GM19397 (cell line): ENCODE data around the gene CAPN1.
A peak's percentile ranks its signal among the peaks of the same experiment; 100 is the strongest.
"Not testable (repeated sequence)": the region's sequence is repeated elsewhere in the genome, so short reads cannot be mapped to it uniquely, and the experiment has no call there.

ENCODE experiments used
- ATAC-seq: cut with Tn5 transposase; IDR thresholded peaks from one replicate; pipeline ENCODE4 v1.9.1; 2021; ENCODE audit warnings: mild to moderate bottlenecking, moderate library complexity; ENCODE audit not compliant: unreplicated experiment

The CAPN1 gene

GRCh38 chr11:65181569-65182257, at the start of gene CAPN1:
TSS of gene CAPN1 (plus strand) at chr11:65181928. CDS start at chr11:65182702, 774 bp downstream.
- ATAC-seq, result peak; percentile 9

DNA sequence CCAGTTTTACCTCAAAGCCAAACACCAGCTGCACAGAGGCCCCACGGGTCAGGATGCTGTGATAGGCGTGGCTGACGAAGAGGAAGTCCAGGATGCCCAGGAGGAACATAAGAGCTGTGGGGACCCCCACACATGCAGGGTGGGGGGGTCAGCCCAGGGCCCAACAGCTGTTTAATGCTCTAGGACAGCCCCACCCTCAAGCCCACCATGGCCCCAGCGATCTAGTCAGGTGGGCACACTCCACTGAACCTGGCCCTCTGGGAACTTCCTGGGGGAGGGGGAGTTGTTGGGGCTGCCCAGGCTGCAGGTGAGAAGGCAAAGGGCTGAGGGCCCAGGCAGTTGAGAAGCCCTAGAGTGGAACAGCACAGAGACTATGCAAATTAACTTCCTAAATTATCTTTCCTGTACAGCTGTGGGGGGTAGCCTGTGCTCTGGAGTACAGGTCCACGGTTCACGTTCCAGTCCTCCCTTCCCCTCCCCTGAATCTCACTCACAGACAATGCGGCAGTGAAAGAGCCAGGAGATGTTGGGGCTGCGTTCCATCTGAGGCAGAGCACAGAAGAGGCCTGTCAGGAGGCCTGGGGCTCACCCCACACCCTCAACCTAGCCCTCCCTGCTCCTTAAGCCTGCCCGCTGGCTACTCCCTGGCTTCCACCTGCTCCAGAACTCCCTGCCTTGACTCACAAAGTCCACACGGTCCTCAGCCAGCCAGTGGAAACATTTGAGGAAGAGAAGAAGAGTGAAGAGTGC, 49.3 kb upstream of the CAPN1 start:
- ATAC-seq, result peak; percentile 31

GRCh38 chr11:65132988-65133700, 48.6 kb upstream of the CAPN1 start:
- ATAC-seq, result no peak

DNA sequence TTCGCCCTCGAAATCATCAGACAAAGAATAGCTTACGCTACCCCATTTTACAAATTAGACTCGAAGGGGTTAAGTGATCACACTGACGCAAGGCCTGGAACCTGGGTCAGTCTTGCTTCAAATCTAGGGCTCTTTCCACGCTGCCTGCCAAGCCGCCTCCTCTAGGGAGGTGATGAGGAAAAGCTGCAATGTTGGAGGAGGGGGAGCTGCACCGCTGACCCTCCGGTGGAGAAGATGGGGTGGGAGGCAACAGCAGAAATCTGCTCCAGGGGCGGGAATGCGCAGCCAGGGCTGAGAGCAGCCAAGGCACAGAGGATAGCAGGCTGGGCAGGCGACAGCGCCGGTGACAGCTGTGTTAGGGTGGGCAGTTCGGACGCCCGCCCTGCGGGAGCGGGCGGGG, 48.0 kb upstream of the CAPN1 start:
- no peak for ATAC-seq

GRCh38 chr11:65134240-65134951, 47.3 kb upstream of the CAPN1 start, which contains the start of gene SYVN1:
TSS of gene SYVN1 (minus strand) at chr11:65134519. CDS start at chr11:65133601, 918 bp downstream.
- peak; percentile 53 for ATAC-seq

DNA sequence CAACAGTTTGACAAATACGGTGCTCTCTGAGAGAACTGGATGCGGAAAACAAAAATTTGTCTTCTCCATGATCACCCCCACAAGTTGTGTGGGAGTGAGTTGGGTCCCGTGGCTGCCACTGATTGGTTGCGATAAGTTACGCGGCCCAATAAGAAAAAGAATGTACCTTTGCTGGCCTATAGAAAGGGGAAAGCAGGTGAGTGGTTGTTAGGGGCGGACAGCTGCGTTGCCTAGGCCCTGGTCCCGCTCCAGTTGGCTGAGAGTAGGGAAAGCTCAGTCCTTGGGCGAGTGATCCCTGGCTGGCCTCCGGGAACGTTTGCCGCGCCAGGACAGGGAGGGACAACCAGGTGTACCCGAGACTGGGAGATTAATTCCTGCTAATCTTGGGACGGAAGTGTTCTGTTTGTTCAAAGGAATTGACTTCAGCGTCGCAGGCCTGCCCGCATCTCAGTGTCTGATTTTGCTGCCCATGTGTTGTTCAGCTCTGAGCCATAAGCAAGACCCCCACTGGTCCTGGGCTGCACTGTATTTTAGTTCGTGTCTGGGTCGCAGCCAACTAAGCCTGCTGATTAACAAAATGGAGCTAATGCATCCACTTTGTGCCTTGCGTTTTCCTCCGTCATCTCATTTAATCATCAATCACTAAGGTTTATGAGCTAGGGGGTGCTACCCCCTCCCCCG, 46.6 kb upstream of the CAPN1 start:
- ATAC-seq, result peak; percentile 52

DNA sequence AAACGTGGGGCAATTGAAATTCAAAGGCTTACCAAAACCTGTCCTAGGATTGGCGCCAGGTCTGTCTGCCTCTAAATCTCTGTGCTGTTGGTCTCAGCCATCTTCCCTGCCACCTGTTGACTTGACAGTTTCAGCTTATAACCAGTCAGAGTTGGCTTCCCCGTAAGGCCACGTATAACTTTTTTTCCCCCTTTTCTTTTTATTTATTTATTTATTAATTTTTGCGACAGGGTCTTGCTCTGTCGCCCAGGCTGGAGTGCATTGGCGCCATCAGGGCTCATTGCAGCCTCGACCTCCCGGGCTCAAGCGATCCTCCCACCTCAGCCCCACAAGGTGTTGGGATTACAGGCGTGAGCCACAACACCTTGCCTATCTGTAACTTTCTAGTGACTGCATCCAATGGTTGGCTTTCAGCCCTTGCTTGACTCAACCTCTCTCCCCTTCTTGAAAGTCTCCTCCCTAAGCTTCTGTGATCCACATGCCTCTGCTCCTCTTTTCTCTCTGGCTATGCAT, 46.0 kb upstream of the CAPN1 start:
- no peak for ATAC-seq

- no peak for ATAC-seq
These were observed 45.1 kb upstream of the CAPN1 start for GRCh38 chr11:65136515-65137096.

GRCh38 chr11:65141896-65142494, 39.7 kb upstream of the CAPN1 start:
- ATAC-seq, result no peak

DNA sequence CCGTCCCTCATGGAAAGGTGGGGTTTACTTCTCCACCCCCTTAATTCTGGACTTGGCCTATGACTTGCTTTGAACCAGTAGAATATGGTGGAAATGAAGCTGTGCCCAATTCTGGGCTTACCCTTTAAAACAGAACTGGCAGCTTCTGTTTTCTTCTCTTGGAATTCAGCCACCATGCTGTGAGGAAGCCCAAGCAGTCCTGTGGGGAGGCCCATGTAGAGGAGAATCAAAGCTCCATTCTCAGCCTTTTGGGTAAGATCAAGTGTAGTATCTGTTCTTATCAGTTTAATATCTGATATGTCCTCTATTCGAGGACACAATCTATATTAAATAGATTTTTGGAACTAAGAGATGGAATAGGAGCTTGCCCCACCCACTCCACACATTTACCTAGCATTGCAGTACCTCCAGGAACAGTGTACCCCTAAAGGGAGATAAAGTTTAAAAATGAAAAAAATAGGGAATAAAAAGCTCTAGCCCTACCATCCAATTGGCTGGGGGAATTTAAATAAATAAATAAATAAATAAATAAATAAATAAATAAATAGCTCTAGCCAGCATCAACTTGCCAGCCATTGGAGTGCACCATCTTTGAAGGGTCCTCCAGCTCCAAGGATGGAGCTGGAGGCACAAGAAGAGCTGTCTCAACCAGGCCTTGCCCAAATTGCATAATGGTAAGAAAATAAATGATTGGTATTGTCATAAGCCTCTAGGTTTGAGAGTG, 34.2 kb upstream of the CAPN1 start:
- ATAC-seq, result no peak

- no peak for ATAC-seq
These were observed 33.1 kb upstream of the CAPN1 start for GRCh38 chr11:65148657-65149056.

DNA sequence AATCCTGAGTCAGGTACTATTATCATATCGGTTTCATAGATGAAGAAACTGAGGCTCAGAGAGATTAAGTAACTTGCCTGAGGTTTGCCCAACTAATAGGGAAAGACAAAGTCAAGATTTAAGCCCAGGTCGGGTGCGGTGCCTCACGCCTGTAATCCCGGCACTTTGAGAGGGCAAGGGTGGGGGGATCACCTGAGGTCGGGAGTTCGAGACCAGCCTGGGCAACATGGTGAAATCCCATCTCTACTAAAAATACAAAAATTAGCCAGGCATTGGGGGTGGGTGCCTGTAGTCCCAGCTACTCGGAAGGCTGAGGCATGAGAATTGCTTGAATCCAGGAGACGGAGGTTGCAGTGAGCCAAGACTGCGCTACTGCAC, 31.6 kb upstream of the CAPN1 start:
- not testable (repeated sequence) for ATAC-seq

DNA sequence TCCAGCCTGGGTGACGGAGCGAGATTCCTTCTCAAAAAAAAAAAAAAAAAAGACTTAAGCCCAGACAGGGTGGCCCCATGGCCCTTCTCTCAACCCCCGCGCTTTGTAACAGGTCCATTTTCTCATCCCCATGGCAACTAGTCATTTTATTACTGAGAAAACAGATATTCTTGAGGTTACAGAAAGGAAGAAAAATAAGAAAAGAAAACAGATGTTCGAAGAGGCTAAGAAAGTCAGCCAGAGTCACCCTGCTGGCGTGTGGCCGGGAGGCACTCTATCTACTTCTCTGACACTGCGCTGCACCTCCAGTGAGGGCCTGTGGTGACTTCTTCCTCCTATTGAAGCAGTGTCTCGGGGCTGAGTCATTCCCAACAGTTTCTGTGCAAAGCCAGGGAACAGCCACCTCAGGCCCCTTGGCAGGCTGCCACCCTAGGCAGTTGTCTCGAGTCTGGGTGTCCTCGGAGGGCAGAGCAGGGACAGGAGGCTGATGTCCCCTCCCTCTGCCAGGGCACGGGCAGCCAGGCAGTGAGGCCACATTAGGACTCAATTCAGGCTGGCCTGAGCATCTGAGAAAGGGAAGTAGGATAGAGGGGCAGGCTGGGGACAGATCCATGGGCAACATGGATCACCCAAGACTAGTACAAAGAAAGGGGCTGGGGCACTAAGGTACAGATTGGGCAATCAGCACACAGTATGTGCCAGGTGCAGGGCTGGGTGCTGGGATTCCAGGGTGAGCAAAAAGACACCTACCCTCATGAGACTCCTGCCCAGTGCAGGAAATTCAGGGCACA, 31.0 kb upstream of the CAPN1 start:
- no peak for ATAC-seq

GRCh38 chr11:65151331-65151899, 30.3 kb upstream of the CAPN1 start:
- no peak for ATAC-seq

DNA sequence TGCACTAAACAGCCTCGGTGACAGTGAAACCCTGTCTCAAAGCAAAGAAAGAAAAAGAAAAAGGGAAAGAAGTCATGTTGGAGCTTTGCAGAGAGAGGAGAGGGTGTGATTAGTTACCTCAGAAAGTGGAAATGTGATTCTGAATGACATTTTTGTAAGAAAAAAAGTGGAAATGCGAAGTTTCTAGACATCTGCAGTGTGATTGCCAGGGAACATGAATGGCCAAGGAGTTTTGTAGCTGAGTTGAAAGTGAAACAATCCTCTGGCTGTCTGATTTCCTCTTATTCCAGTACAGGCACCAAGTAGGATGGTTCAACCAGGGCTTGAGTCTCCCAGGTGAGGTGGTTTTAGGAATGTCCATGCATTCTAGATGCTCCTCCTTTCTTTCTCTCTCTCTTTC, 29.6 kb upstream of the CAPN1 start:
- no peak for ATAC-seq

GRCh38 chr11:65156256-65156655, 25.5 kb upstream of the CAPN1 start:
- ATAC-seq, result no peak

DNA sequence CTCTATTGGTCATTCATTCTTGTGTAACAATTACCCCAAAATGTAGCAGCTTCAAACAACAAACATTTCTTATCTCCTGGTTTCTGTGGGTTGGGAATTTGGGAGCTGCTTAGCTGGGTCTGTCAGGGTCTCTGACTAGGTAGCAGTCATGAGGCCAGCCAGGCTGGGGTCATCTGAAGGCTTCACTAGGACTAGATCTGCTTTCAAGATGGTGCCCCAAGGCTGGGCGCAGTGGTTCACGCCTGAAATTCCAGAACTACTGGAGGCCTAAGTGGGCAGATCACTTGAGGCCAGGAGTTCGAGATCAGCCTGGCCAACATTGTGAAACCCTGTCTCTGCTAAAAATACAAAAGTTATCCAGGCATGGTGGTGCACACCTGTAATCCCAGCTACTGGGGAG, 24.8 kb upstream of the CAPN1 start:
- no peak for ATAC-seq

GRCh38 chr11:65157336-65157735, 24.4 kb upstream of the CAPN1 start:
- no peak for ATAC-seq
